Measurements from ENCODE around the gene ARL6IP4.
"Not testable (repeated sequence)": the region's sequence is repeated elsewhere in the genome, so short reads cannot be mapped to it uniquely, and the experiment has no call there.

Gene ARL6IP4

GRCh38 chr12:123005081-123005626 is 24.7 kb downstream of the ARL6IP4 start:
- FAIRE-seq: no peak
- no peak for DNase-seq (ENCODE audit: insufficient read length, low spot score)

DNA sequence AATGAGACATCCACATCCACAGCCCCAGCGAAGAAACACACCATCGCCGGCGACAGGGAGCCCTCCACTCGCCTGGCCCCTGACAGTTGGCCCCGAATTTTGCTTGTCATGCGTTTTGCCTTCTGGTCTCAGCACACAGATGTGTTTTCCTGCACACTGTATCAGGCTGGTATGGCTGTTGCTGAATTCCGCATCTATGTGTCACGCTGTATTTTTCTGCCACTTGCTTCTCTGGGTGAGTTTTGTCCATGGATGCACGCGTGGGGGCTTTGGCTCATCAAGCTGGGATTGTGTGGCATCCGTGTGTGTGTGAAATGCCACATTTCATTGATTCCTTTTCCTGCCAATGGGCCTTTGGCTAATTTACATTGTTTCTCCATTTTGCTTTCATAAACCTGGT is 26.5 kb downstream of the ARL6IP4 start:
- FAIRE-seq: no peak
- DNase-seq (ENCODE audit: insufficient read length, low spot score): no peak

GRCh38 chr12:123010110-123010509 is 29.6 kb downstream of the ARL6IP4 start:
- DNase-seq (ENCODE audit: insufficient read length, low spot score): no peak
- no peak for FAIRE-seq

- FAIRE-seq (no peak), DNase-seq (ENCODE audit: insufficient read length, low spot score) (no peak)
Observed at GRCh38 chr12:123010681-123011080, 30.2 kb downstream of the ARL6IP4 start.

- FAIRE-seq (no peak), DNase-seq (ENCODE audit: insufficient read length, low spot score) (no peak)
Observed at GRCh38 chr12:123011701-123012100, 31.2 kb downstream of the ARL6IP4 start.

GRCh38 chr12:123013185-123014095 is 33.0 kb downstream of the ARL6IP4 start:
- FAIRE-seq (no peak), DNase-seq (ENCODE audit: insufficient read length, low spot score) (no peak)

DNA sequence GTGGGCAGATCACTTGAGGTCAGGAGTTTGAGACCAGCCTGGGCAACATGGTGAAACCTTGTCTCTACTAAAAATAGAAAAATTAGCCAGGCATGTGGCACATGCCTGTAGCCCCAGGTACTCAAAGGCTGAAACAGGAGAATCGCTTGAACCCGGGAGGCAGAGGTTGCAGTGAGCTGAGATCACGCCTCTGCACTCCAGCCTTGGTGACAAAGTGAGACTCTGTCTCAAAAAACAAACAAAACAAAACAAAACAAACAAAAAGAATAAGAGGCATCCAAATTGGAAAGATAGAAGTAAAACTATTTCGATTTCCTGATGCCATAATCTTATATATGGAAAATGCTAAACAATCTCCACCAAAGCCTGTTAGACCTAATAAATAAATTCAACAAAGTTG is 34.0 kb downstream of the ARL6IP4 start:
- not testable (repeated sequence) for DNase-seq (ENCODE audit: insufficient read length, low spot score); FAIRE-seq

GRCh38 chr12:123017753-123018152 is 37.3 kb downstream of the ARL6IP4 start:
- FAIRE-seq (no peak), DNase-seq (ENCODE audit: insufficient read length, low spot score) (no peak)

GRCh38 chr12:123019841-123020138 is 39.3 kb downstream of the ARL6IP4 start:
- no peak for DNase-seq (ENCODE audit: insufficient read length, low spot score)

GRCh38 chr12:123021688-123022604 is 41.5 kb downstream of the ARL6IP4 start:
- DNase-seq (ENCODE audit: insufficient read length, low spot score) (no peak), FAIRE-seq (no peak)

More at GRCh38 chr12:123019841-123020138, 39.3 kb downstream of the ARL6IP4 start:
- FAIRE-seq: no peak

GRCh38 chr12:123022846-123023245 is 42.4 kb downstream of the ARL6IP4 start:
- DNase-seq (ENCODE audit: insufficient read length, low spot score) (no peak), FAIRE-seq (no peak)

- DNase-seq (ENCODE audit: insufficient read length, low spot score) (no peak), FAIRE-seq (peak; percentile 23)
Observed at GRCh38 chr12:123024819-123025391, 44.4 kb downstream of the ARL6IP4 start.

- DNase-seq (ENCODE audit: insufficient read length, low spot score): no peak
- FAIRE-seq: no peak
Observed at GRCh38 chr12:123026094-123026853, 45.8 kb downstream of the ARL6IP4 start.

DNA sequence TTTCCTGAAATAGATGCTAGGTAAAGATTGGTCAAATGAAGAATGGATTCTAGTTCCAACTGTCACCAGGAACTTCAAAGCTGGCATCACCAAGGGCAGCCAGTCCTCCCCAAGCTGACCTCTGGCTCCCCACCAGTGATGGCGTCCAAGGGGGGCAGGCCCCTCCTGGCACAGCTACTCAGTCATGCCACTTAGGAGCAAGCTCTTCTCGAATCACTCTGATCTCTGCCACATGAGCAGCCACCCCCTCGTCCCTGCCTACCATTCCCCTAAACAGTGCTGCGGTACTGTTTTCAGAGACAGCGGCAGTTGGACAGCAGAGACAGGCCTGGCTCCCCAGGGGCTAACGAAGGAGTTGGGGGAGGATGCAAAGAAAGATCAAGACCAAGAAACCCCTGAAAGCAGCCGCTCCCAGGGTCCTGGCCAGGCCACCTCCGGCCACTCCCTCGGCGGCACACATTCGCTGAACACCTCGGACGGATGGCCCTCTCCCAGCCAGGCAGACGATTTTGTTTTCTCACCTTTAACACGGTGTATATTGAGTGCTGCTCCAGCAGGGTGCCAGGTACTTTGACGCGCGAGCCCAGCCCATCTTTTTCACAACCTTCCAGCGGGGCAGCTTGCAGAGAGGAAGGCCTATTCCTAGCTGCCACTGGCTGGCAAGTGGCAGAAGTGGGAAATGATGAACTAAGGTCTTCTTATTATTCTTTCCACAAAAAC is 47.4 kb downstream of the ARL6IP4 start:
- no peak for DNase-seq (ENCODE audit: insufficient read length, low spot score)

DNA sequence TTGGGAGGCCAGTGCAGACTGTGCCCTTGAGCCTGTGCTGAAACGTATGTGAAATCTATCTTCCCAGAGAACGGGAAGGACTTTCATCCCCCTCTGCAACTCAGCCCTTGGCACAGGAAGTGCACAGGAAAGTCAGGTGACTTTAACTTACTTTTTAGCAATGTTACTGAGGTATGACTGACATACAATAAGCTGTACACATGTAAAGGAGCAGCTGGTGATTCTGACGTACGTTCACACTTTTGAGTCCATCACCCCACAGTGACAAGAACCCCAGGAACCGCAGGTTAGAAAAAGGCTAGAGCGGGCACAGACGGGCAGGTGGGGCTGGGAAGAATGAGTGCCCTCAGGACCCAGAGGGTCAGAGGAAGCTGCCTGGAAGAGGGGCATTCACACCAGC is 48.0 kb downstream of the ARL6IP4 start:
- DNase-seq (ENCODE audit: insufficient read length, low spot score) (no peak), FAIRE-seq (no peak)

More for the DNA sequence above, 47.4 kb downstream of the ARL6IP4 start:
- no peak for FAIRE-seq

- DNase-seq (ENCODE audit: insufficient read length, low spot score) (no peak), FAIRE-seq (peak; percentile 72)
Observed at GRCh38 chr12:123029550-123029949, 49.1 kb downstream of the ARL6IP4 start.

- FAIRE-seq (no peak), DNase-seq (ENCODE audit: insufficient read length, low spot score) (no peak)
Observed at GRCh38 chr12:123030686-123031085, 50.2 kb downstream of the ARL6IP4 start.

GRCh38 chr12:123031171-123031845 is 50.8 kb downstream of the ARL6IP4 start:
- FAIRE-seq (no peak), DNase-seq (ENCODE audit: insufficient read length, low spot score) (no peak)
